ENCODE measurements around the gene TSHZ2.

- peak in 2 of 12 donors; percentile 5 to 8 for TF ChIP-seq CTCF (IDR thresholded peaks at IDR 0.05)
- TF ChIP-seq POLR2A (IDR thresholded peaks at IDR 0.05) = no peak
Measured at GRCh38 chr20:53020834-53021233, 48.7 kb downstream of the TSHZ2 start.

Measured in heart left ventricle (tissue), 13 donors.